Measurements from ENCODE around the gene LRCOL1. TPM values are rescaled to one million over a fixed set of nuclear protein-coding genes. Genes with fewer than 3 reads are reported as not detected.

LRCOL1 gene
- total RNA-seq, 2 experiments from 2014 or later = not detected

DNA sequence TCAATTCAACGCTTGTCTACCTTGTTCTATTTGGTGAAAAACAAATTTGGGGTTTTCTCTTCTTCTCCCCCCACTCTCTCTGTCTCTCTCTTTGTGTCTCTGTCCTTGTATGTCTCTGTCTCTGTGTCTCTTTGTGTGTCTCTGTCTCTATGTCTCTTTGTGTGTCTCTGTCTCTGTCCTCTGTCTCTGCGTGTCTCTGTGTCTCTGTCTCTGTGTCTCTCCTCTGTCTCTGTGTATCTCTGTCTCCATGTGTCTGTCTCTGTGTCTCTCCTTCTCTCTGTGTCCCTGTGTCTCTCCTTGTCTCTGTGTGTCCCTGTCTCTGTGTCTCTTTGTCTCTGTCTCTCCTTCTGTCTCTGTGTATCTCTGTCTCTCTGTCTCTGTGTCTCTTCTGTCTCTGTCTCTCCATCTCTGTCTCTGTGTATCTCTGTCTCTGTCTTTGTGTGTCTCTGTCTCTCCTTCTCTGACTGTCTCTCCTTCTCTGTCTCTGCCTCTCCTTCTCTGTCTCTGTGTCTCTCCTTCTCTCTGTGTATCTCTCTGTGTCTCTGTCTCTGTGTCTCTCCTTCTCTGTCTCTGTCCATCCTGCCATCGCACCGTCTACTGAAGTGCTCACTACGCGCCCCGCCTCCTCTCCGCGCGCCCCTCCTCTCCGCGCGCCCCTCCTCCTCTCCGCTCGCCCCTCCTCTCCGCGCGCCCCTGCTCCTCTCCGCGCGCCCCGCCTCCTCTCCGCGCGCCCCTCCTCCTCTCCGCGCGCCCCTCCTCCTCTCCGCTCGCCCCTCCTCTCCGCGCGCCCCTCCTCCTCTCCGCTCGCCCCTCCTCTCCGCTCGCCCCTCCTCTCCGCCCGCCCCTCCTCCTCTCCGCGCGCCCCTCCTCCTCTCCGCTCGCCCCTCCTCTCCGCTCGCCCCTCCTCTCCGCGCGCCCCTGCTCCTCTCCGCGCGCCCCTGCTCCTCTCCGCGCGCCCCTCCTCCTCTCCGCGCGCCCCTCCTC lies 12.8 kb downstream of the LRCOL1 start:
- peaks cover 50% of the 10 kb centered on the region for H3K27me3 Mint-ChIP-seq
- ATAC-seq (no peak), DNase-seq (no peak)
- CTCF ChIA-PET = interaction anchor here (2.2 kb wide), 1 partner anchor 17 kb away, joined by 6 read pairs; no protein-coding TSS in a partner anchor
- H3K4me3 Mint-ChIP-seq = peak overlapping the region; percentile 64
- no peak overlapping the region for H3K27ac Mint-ChIP-seq
- no peaks in the 10 kb centered on the region for H3K9me3 Mint-ChIP-seq (ENCODE audit: low read depth)
- peaks cover 16% of the 10 kb centered on the region for H3K4me1 Mint-ChIP-seq
- no peaks in the 10 kb centered on the region for H3K36me3 Mint-ChIP-seq

- CTCF ChIA-PET = interaction anchor here (2.0 to 2.2 kb wide), 2 partner anchors 19 to 181 kb away, joined by 5 to 6 read pairs; no protein-coding TSS in a partner anchor
- no peaks in the 10 kb centered on the region for H3K36me3 Mint-ChIP-seq
- H3K4me3 Mint-ChIP-seq = no peak overlapping the region
- no peak for ATAC-seq
- H3K27ac Mint-ChIP-seq = no peak overlapping the region
- H3K9me3 Mint-ChIP-seq (ENCODE audit: low read depth) = no peaks in the 10 kb centered on the region
- H3K27me3 Mint-ChIP-seq = peaks cover 39% of the 10 kb centered on the region
- H3K4me1 Mint-ChIP-seq = peaks cover 14% of the 10 kb centered on the region
- no peak for DNase-seq
Measured at GRCh38 chr12:132596016-132596415, 14.4 kb downstream of the LRCOL1 start.

GRCh38 chr12:132595183-132595582 lies 15.2 kb downstream of the LRCOL1 start:
- Mint-ChIP-seq H3K4me3 (no peak overlapping the region), H3K27ac (no peak overlapping the region), H3K4me1 (peaks cover 11% of the 10 kb centered on the region), H3K36me3 (no peaks in the 10 kb centered on the region), H3K9me3 (ENCODE audit: low read depth) (no peaks in the 10 kb centered on the region), H3K27me3 (peaks cover 30% of the 10 kb centered on the region)
- DNase-seq (no peak), ATAC-seq (no peak)
- CTCF ChIA-PET = interaction anchor here (1.1 to 2.2 kb wide), 4 partner anchors 16 to 181 kb away, joined by 3 to 6 read pairs (median 4); no protein-coding TSS in a partner anchor

DNA sequence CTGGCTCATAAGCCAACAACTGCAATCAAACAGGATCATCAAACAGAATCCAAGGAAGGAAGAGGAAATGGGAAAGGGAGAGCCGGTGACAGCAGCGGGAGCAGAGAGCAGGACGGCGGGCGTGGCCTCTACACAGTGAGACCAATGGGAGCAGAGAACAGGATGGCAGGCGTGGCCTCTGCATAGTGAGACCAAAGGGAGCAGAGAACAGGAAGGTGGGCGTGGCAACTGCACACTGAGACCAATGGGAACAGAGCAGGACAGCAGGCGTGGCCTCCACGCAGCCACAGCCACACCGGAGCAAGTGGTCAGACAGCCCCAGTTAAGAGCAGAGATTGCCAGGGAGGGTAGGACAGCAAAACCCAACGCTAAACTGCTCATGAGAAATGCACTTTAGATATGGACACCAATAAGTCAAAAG lies 16.4 kb downstream of the LRCOL1 start:
- H3K36me3 Mint-ChIP-seq = no peaks in the 10 kb centered on the region
- DNase-seq (no peak), ATAC-seq (peak; percentile 71)
- CTCF ChIA-PET = interaction anchor here (1.2 to 1.3 kb wide), 2 partner anchors 14 to 21 kb away, joined by 3 to 4 read pairs; no protein-coding TSS in a partner anchor
- no peaks in the 10 kb centered on the region for H3K9me3 Mint-ChIP-seq (ENCODE audit: low read depth)
- no peak overlapping the region for H3K27ac Mint-ChIP-seq
- H3K4me1 Mint-ChIP-seq = peaks cover 11% of the 10 kb centered on the region
- H3K4me3 Mint-ChIP-seq = no peak overlapping the region
- H3K27me3 Mint-ChIP-seq = peaks cover 21% of the 10 kb centered on the region

GRCh38 chr12:132593521-132593920 lies 16.9 kb downstream of the LRCOL1 start:
- no peaks in the 10 kb centered on the region for H3K9me3 Mint-ChIP-seq (ENCODE audit: low read depth)
- ATAC-seq (no peak), DNase-seq (no peak)
- H3K4me3 Mint-ChIP-seq = no peak overlapping the region
- H3K27ac Mint-ChIP-seq = no peak overlapping the region
- CTCF ChIA-PET = interaction anchor here (1.3 kb wide), 1 partner anchor 21 kb away, joined by 3 read pairs; no protein-coding TSS in a partner anchor
- H3K36me3 Mint-ChIP-seq = no peaks in the 10 kb centered on the region
- H3K4me1 Mint-ChIP-seq = peaks cover 7% of the 10 kb centered on the region
- peaks cover 17% of the 10 kb centered on the region for H3K27me3 Mint-ChIP-seq

- no peak for ATAC-seq
- no peak for DNase-seq
- Mint-ChIP-seq H3K27me3 (peaks cover 16% of the 10 kb centered on the region), H3K4me1 (peaks cover 7% of the 10 kb centered on the region), H3K27ac (no peak overlapping the region), H3K36me3 (no peaks in the 10 kb centered on the region), H3K4me3 (no peak overlapping the region), H3K9me3 (ENCODE audit: low read depth) (no peaks in the 10 kb centered on the region)
- CTCF ChIA-PET = no interaction called here
Measured at GRCh38 chr12:132593071-132593470, 17.3 kb downstream of the LRCOL1 start.

DNA sequence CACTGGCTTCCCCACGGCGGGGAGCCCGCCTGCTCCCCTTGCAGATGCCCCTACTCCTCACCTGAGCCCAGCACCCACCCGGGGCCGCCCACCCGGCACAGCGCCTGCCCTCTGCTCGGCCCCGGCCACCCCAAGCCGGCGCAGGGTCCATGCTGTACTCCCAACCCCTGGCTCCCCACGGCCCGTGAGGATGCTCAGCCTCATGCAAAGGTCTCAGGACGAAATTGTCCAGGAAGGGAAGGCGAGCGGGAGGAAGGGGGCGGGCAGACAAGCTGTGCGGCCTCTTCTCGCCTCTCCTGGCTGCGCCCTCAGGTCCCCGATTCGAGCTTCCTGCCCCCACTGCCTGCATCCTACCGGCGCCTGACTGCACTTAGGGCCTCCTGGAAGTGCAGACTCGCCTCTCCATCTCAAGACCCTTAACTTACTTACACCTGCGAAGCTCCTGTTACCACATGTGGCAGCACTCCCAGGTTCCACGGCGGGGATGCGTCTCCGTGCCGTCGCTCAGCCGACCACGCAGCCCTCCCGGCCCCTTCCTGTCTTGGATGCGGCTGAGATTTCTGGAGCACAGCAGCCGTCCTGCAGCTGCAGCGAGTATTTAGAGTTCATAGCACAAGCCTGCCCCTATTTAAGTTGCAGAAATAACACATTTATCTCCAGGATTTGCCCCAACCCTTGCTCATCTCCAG lies 18.0 kb downstream of the LRCOL1 start:
- CTCF ChIA-PET = no interaction called here
- no peaks in the 10 kb centered on the region for H3K36me3 Mint-ChIP-seq
- no peak overlapping the region for H3K4me3 Mint-ChIP-seq
- peaks cover 3% of the 10 kb centered on the region for H3K4me1 Mint-ChIP-seq
- peaks cover 11% of the 10 kb centered on the region for H3K27me3 Mint-ChIP-seq
- DNase-seq = no peak
- no peak for ATAC-seq
- H3K27ac Mint-ChIP-seq = no peak overlapping the region
- no peaks in the 10 kb centered on the region for H3K9me3 Mint-ChIP-seq (ENCODE audit: low read depth)

GRCh38 chr12:132591107-132591935 lies 19.1 kb downstream of the LRCOL1 start:
- peaks cover 7% of the 10 kb centered on the region for H3K27me3 Mint-ChIP-seq
- no peaks in the 10 kb centered on the region for H3K9me3 Mint-ChIP-seq (ENCODE audit: low read depth)
- CTCF ChIA-PET = no interaction called here
- no peaks in the 10 kb centered on the region for H3K36me3 Mint-ChIP-seq
- H3K27ac Mint-ChIP-seq = no peak overlapping the region
- H3K4me1 Mint-ChIP-seq = no peaks in the 10 kb centered on the region
- DNase-seq (no peak), ATAC-seq (no peak)
- no peak overlapping the region for H3K4me3 Mint-ChIP-seq

- CTCF ChIA-PET = interaction anchor here (1.1 kb wide), 1 partner anchor 12 kb away, joined by 3 read pairs; no protein-coding TSS in a partner anchor
- DNase-seq (no peak), ATAC-seq (no peak)
- Mint-ChIP-seq H3K27ac (no peak overlapping the region), H3K27me3 (no peaks in the 10 kb centered on the region), H3K4me3 (no peak overlapping the region), H3K36me3 (no peaks in the 10 kb centered on the region), H3K9me3 (ENCODE audit: low read depth) (no peaks in the 10 kb centered on the region), H3K4me1 (no peaks in the 10 kb centered on the region)
Measured at GRCh38 chr12:132588821-132589669, 21.3 kb downstream of the LRCOL1 start.

DNA sequence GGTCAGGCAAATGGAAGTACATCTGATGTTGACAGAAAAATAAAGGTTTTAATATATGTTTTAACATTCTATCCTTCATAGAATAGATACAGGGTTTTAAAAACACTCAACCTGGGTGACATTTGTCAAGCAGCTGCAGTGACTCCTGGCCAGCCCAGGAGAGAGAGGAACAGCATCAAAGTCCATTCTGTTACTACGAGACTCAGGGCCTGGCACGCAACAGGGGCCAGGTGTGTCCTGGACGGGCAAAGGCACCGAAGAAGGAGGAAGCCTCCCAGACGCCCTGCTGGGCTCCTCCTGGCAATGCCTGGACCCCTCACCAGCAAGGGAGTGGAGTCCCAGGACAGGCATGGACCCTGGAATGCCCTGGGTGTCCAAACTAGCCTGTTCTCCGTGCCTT lies 22.1 kb downstream of the LRCOL1 start:
- CTCF ChIA-PET = no interaction called here
- no peaks in the 10 kb centered on the region for H3K9me3 Mint-ChIP-seq (ENCODE audit: low read depth)
- peak; percentile 34 for ATAC-seq

GRCh38 chr12:132587781-132588180 lies 22.6 kb downstream of the LRCOL1 start:
- CTCF ChIA-PET = no interaction called here
- Mint-ChIP-seq H3K36me3 (no peaks in the 10 kb centered on the region), H3K4me1 (no peaks in the 10 kb centered on the region), H3K4me3 (no peak overlapping the region), H3K27me3 (no peaks in the 10 kb centered on the region), H3K27ac (no peak overlapping the region), H3K9me3 (ENCODE audit: low read depth) (no peaks in the 10 kb centered on the region)
- ATAC-seq = no peak
- no peak for DNase-seq

More for the DNA sequence above, 22.1 kb downstream of the LRCOL1 start:
- Mint-ChIP-seq H3K27me3 (no peaks in the 10 kb centered on the region), H3K27ac (no peak overlapping the region), H3K4me3 (no peak overlapping the region), H3K36me3 (no peaks in the 10 kb centered on the region), H3K4me1 (no peaks in the 10 kb centered on the region)
- no peak for DNase-seq

DNA sequence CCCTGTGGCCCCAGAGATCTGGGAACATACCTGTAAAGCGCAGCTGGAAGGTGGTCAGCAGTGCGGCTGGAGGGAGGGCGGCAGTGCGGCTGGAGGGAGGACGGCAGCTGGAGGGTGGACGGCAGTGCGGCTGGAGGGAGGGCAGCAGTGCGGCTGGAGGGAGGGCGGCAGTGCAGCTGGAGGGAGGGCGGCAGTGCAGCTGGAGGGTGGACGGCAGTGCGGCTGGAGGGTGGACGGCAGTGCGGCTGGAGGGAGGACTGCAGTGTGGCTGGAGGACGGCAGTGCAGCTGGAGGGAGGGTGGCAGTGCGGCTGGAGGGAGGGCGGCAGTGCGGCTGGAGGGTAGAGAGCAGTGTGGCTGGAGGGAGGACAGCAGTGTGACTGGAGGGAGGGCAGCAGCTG lies 23.5 kb downstream of the LRCOL1 start:
- Mint-ChIP-seq H3K27me3 (no peaks in the 10 kb centered on the region), H3K27ac (no peak overlapping the region), H3K4me3 (no peak overlapping the region), H3K36me3 (no peaks in the 10 kb centered on the region), H3K9me3 (ENCODE audit: low read depth) (no peaks in the 10 kb centered on the region), H3K4me1 (no peaks in the 10 kb centered on the region)
- DNase-seq = no peak
- CTCF ChIA-PET = no interaction called here
- no peak for ATAC-seq

All from activated CD8-positive, alpha-beta memory T cell treated with anti-CD3 and anti-CD28 coated beads, Interleukin-2, amount 10 ng/mL, durations not matched to agents 7 days and 5 days (primary cell).